ENCODE measurements around the gene C1orf52. TPM values are rescaled to one million over a fixed set of nuclear protein-coding genes. Genes with fewer than 3 reads are reported as not detected.

The C1orf52 gene
- total and polyA plus RNA-seq, 9 of the 15 experiments (the other 6 are each of a cell fraction or from before 2014, with no cell fraction given) = 17.0 to 38.5 (median 33.0) TPM

GRCh38 chr1:85276215-85276977, 16.9 kb upstream of the C1orf52 start, which contains the start of gene BCL10 (continued):
- TF ChIP-seq MEF2D (tag; conservative IDR thresholded peaks at IDR 0.05; ENCODE audit: low read depth) (no peak), ZNF324 (CRISPR knock-in tag; IDR thresholded peaks at IDR 0.05) (no peak), L3MBTL2 (IDR thresholded peaks at IDR 0.05) (peak; percentile 51), BCOR (IDR thresholded peaks at IDR 0.05) (no peak), ZSCAN32 (CRISPR knock-in tag; IDR thresholded peaks at IDR 0.05) (no peak), PCBP2 (IDR thresholded peaks at IDR 0.05; ENCODE audit: low read depth, low read length, poor library complexity, severe bottlenecking) (no peak), RAD21 (CRISPR knock-in tag; conservative IDR thresholded peaks at IDR 0.05 in 1 of 2, IDR thresholded peaks at IDR 0.05 in 1 of 2) (no peak), MCM5 (IDR thresholded peaks at IDR 0.05; ENCODE audit: low read depth) (no peak), ZNF175 (CRISPR knock-in tag; IDR thresholded peaks at IDR 0.05; ENCODE audit: low read depth) (no peak), ERF (CRISPR knock-in tag; IDR thresholded peaks at IDR 0.05) (no peak), E2F3 (CRISPR knock-in tag; IDR thresholded peaks at IDR 0.05) (no peak), MCM3 (IDR thresholded peaks at IDR 0.05) (no peak), ZNF511 (CRISPR knock-in tag; IDR thresholded peaks at IDR 0.05) (peak; percentile 69), ZBED1 (IDR thresholded peaks at IDR 0.05) (no peak), HSF4 (CRISPR knock-in tag; IDR thresholded peaks at IDR 0.05; ENCODE audit: borderline replicate concordance) (no peak), ZNF740 (CRISPR knock-in tag; IDR thresholded peaks at IDR 0.05) (no peak), ZNF740 (tag; IDR thresholded peaks at IDR 0.05) (no peak), NFE2 (IDR thresholded peaks at IDR 0.05; ENCODE audit: low read depth) (no peak), CC2D1A (IDR thresholded peaks at IDR 0.05) (peak; percentile 55; the same call in 1 of the 2 replicates), GABPA (tag; conservative IDR thresholded peaks at IDR 0.05; ENCODE audit: low read depth) (peak; percentile 90), MITF (IDR thresholded peaks at IDR 0.05) (no peak), PYGO2 (tag; IDR thresholded peaks at IDR 0.05) (no peak), ARID3A (IDR thresholded peaks at IDR 0.05; ENCODE audit: borderline replicate concordance, low read depth, low read length) (no peak), RFX1 (IDR thresholded peaks at IDR 0.05) (no peak), ZNF174 (CRISPR knock-in tag; IDR thresholded peaks at IDR 0.05) (no peak)
